Measurements from ENCODE around the gene SIPA1. TPM values are rescaled to one million over a fixed set of nuclear protein-coding genes. Genes with fewer than 3 reads are reported as not detected.

SIPA1 gene
- total and polyA plus RNA-seq, 2 of the 13 experiments (the other 11 are each of a cell fraction or from before 2014, with no cell fraction given), result 5.8 to 7.7 TPM

DNA sequence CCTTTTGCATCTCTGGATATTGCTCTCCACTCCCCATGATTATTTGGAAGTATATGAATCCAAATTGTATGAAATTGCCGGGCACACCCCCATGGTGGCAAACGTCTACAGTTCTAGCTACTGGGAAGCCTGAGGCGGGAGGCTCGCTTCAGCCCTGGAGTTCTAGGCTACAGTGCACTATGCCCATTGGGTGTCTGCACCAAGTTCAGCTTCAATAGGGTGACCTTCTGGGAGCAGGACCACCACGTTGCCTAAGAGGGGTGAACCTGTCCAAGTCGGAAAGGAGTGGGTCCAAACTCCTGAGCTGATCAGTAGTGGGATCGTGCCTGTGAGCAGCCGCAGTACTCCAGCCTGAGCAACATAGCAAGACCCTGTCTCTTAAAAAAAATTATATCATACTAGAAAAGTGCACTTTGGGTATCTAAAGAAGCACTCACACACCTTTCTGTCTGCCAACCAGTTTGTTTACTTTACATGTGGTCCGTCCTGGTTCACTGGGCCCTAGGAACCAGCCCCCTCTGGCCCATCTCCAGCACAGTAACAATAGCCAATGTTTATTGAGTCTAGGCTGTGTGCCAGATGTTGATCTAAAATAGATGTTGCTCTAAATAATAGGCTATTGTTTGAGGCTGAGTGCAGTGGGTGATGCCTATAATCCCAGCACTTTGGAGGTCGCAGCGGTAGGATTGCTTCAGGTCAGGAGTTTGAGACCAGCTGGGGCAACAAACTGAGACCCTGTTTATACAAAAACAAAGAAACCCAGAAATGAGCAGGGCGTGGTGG is 57.7 kb downstream of the SIPA1 start (continued):
- TF ChIP-seq HNRNPH1 (optimal IDR thresholded peaks at IDR 0.05; ENCODE audit: low read depth, low read length) (no peak), SOX13 (IDR thresholded peaks at IDR 0.05) (peak; percentile 86), SOX13 (CRISPR knock-in tag; conservative IDR thresholded peaks at IDR 0.05 in 1 of 2, IDR thresholded peaks at IDR 0.05 in 1 of 2) (peak in 1 of 2 experiments; percentile 99; a peak in 2 of 4 replicates), PAWR (CRISPR knock-in tag; IDR thresholded peaks at IDR 0.05; ENCODE audit: borderline replicate concordance) (no peak), CEBPG (CRISPR knock-in tag; IDR thresholded peaks at IDR 0.05) (no peak), CBX1 (IDR thresholded peaks at IDR 0.05; ENCODE audit: low read depth) (no peak), SALL1 (CRISPR knock-in tag; IDR thresholded peaks at IDR 0.05) (0 out of 2 replicates have a peak, but pooled peaks have one; percentile 17), NCOA2 (CRISPR knock-in tag; IDR thresholded peaks at IDR 0.05) (no peak), GFI1 (CRISPR knock-in tag; IDR thresholded peaks at IDR 0.05; ENCODE audit: borderline replicate concordance) (no peak)
- TF ChIP-seq, protein P1, sequence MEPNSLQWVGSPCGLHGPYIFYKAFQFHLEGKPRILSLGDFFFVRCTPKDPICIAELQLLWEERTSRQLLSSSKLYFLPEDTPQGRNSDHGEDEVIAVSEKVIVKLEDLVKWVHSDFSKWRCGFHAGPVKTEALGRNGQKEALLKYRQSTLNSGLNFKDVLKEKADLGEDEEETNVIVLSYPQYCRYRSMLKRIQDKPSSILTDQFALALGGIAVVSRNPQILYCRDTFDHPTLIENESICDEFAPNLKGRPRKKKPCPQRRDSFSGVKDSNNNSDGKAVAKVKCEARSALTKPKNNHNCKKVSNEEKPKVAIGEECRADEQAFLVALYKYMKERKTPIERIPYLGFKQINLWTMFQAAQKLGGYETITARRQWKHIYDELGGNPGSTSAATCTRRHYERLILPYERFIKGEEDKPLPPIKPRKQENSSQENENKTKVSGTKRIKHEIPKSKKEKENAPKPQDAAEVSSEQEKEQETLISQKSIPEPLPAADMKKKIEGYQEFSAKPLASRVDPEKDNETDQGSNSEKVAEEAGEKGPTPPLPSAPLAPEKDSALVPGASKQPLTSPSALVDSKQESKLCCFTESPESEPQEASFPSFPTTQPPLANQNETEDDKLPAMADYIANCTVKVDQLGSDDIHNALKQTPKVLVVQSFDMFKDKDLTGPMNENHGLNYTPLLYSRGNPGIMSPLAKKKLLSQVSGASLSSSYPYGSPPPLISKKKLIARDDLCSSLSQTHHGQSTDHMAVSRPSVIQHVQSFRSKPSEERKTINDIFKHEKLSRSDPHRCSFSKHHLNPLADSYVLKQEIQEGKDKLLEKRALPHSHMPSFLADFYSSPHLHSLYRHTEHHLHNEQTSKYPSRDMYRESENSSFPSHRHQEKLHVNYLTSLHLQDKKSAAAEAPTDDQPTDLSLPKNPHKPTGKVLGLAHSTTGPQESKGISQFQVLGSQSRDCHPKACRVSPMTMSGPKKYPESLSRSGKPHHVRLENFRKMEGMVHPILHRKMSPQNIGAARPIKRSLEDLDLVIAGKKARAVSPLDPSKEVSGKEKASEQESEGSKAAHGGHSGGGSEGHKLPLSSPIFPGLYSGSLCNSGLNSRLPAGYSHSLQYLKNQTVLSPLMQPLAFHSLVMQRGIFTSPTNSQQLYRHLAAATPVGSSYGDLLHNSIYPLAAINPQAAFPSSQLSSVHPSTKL (CRISPR knock-in tag; IDR thresholded peaks at IDR 0.05), result peak; percentile 26; the same call in 1 of the 2 replicates
- TF ChIP-seq, protein P2, sequence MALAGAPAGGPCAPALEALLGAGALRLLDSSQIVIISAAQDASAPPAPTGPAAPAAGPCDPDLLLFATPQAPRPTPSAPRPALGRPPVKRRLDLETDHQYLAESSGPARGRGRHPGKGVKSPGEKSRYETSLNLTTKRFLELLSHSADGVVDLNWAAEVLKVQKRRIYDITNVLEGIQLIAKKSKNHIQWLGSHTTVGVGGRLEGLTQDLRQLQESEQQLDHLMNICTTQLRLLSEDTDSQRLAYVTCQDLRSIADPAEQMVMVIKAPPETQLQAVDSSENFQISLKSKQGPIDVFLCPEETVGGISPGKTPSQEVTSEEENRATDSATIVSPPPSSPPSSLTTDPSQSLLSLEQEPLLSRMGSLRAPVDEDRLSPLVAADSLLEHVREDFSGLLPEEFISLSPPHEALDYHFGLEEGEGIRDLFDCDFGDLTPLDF (CRISPR knock-in tag; IDR thresholded peaks at IDR 0.05), result no peak
- TF ChIP-seq, protein P3, sequence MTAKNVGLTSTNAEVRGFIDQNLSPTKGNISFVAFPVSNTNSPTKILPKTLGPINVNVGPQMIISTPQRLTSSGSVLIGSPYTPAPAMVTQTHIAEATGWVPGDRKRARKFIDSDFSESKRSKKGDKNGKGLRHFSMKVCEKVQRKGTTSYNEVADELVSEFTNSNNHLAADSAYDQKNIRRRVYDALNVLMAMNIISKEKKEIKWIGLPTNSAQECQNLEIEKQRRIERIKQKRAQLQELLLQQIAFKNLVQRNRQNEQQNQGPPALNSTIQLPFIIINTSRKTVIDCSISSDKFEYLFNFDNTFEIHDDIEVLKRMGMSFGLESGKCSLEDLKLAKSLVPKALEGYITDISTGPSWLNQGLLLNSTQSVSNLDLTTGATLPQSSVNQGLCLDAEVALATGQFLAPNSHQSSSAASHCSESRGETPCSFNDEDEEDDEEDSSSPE (CRISPR knock-in tag; IDR thresholded peaks at IDR 0.05), result no peak
- TF ChIP-seq, protein P4, sequence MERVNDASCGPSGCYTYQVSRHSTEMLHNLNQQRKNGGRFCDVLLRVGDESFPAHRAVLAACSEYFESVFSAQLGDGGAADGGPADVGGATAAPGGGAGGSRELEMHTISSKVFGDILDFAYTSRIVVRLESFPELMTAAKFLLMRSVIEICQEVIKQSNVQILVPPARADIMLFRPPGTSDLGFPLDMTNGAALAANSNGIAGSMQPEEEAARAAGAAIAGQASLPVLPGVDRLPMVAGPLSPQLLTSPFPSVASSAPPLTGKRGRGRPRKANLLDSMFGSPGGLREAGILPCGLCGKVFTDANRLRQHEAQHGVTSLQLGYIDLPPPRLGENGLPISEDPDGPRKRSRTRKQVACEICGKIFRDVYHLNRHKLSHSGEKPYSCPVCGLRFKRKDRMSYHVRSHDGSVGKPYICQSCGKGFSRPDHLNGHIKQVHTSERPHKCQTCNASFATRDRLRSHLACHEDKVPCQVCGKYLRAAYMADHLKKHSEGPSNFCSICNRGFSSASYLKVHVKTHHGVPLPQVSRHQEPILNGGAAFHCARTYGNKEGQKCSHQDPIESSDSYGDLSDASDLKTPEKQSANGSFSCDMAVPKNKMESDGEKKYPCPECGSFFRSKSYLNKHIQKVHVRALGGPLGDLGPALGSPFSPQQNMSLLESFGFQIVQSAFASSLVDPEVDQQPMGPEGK (CRISPR knock-in tag; IDR thresholded peaks at IDR 0.05), result peak; percentile 87
- TF ChIP-seq, protein P5, sequence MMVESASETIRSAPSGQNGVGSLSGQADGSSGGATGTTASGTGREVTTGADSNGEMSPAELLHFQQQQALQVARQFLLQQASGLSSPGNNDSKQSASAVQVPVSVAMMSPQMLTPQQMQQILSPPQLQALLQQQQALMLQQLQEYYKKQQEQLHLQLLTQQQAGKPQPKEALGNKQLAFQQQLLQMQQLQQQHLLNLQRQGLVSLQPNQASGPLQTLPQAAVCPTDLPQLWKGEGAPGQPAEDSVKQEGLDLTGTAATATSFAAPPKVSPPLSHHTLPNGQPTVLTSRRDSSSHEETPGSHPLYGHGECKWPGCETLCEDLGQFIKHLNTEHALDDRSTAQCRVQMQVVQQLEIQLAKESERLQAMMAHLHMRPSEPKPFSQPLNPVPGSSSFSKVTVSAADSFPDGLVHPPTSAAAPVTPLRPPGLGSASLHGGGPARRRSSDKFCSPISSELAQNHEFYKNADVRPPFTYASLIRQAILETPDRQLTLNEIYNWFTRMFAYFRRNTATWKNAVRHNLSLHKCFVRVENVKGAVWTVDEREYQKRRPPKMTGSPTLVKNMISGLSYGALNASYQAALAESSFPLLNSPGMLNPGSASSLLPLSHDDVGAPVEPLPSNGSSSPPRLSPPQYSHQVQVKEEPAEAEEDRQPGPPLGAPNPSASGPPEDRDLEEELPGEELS (CRISPR knock-in tag; IDR thresholded peaks at IDR 0.05), result 0 out of 2 replicates have a peak, but pooled peaks have one; percentile 20
